ENCODE results near the gene TEX13C. TPM values are rescaled to one million over a fixed set of nuclear protein-coding genes. Genes with fewer than 3 reads are reported as not detected.

TEX13C gene
- total and polyA plus RNA-seq, 2 of the 13 experiments (the other 11 are each of a cell fraction or from before 2014, with no cell fraction given), result not detected

DNA sequence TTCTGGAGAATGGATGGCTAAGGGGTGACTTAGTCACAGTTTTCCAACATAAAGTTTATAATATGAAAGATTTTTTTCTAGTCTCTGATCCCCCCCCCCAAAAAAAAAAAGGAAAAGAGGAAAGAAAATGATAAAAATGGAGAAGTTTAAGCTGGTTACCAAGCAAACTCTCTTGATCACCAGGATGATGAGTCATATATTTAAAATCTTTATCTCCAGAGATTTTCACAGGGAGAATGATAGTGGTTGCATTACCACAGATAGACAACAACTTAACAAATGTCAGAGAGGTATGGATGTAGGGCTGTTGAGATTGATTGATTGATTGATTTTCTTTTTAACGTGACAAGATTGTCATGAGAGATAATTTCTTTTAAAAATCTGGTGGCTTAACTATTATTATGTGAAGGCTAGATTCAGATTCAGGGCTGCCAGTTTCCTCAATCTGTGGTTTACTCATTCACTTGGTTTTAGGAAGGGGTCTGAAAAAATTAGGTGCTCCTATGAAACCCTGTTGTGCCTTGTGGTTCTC is 13.3 kb upstream of the TEX13C start:
- no peaks in the 10 kb centered on the region for H4K20me1 ChIP-seq (ENCODE audit: insufficient read depth, low read length)
- no peak overlapping the region for H3K4me3 ChIP-seq (replicated peaks in 1 of 3; ENCODE audit: insufficient read depth in 1 of 3, low read depth in 2 of 3, low read length in 3 of 3)
- no peaks in the 10 kb centered on the region for H3K27me3 ChIP-seq (ENCODE audit: control insufficient read depth in 1 of 2, insufficient read depth in 2 of 2, low read length in 2 of 2)
- H3K27ac ChIP-seq (ENCODE audit: extremely low read length, insufficient read depth, low read length), result no peak overlapping the region
- BruUV-seq (replicated peaks), result no TSS peak
- ChIA-PET POLR2A (no interaction called here), CTCF (ENCODE audit: low intra/inter-chr PET ratio, low total read pairs) (no interaction called here)
- no peak overlapping the region for H2AFZ ChIP-seq (ENCODE audit: low read length)
- H3K79me2 ChIP-seq (ENCODE audit: insufficient read depth, low read length), result no peaks in the 10 kb centered on the region
- no peak overlapping the region for H3K4me2 ChIP-seq (ENCODE audit: low read depth, low read length)
- no peak for ATAC-seq
- no peaks in the 10 kb centered on the region for H3K4me1 ChIP-seq (ENCODE audit: insufficient read depth, low read length)
- H3K9me3 ChIP-seq (ENCODE audit: low read length), result no peaks in the 10 kb centered on the region
- FAIRE-seq, result no peak
- intact Hi-C loops (cut with micrococcal nuclease; ENCODE audit: unreplicated experiment), result no loop called here
- WGBS (ENCODE audit: low lambda C conversion rate), result 0% methylated on average over 1 of the region's 1 CpG
- DNase-seq (ENCODE audit: low spot score), result no peak
- H3K36me3 ChIP-seq (replicated peaks in 1 of 2; ENCODE audit: control insufficient read depth in 1 of 2, insufficient read depth in 2 of 2, low read length in 2 of 2), result no peaks in the 10 kb centered on the region
- no peak overlapping the region for H3K9ac ChIP-seq (ENCODE audit: insufficient read depth, low read depth, low read length)
- in situ Hi-C loops (cut with HindIII; ENCODE audit: extremely low pct_ligation_motif_present, low pct_unique_long_range_greater_than_20kb), result no loop called here
- TF ChIP-seq, protein P1, sequence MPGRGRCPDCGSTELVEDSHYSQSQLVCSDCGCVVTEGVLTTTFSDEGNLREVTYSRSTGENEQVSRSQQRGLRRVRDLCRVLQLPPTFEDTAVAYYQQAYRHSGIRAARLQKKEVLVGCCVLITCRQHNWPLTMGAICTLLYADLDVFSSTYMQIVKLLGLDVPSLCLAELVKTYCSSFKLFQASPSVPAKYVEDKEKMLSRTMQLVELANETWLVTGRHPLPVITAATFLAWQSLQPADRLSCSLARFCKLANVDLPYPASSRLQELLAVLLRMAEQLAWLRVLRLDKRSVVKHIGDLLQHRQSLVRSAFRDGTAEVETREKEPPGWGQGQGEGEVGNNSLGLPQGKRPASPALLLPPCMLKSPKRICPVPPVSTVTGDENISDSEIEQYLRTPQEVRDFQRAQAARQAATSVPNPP (CRISPR knock-in tag; IDR thresholded peaks at IDR 0.05), result no peak
- TF ChIP-seq, protein P2, sequence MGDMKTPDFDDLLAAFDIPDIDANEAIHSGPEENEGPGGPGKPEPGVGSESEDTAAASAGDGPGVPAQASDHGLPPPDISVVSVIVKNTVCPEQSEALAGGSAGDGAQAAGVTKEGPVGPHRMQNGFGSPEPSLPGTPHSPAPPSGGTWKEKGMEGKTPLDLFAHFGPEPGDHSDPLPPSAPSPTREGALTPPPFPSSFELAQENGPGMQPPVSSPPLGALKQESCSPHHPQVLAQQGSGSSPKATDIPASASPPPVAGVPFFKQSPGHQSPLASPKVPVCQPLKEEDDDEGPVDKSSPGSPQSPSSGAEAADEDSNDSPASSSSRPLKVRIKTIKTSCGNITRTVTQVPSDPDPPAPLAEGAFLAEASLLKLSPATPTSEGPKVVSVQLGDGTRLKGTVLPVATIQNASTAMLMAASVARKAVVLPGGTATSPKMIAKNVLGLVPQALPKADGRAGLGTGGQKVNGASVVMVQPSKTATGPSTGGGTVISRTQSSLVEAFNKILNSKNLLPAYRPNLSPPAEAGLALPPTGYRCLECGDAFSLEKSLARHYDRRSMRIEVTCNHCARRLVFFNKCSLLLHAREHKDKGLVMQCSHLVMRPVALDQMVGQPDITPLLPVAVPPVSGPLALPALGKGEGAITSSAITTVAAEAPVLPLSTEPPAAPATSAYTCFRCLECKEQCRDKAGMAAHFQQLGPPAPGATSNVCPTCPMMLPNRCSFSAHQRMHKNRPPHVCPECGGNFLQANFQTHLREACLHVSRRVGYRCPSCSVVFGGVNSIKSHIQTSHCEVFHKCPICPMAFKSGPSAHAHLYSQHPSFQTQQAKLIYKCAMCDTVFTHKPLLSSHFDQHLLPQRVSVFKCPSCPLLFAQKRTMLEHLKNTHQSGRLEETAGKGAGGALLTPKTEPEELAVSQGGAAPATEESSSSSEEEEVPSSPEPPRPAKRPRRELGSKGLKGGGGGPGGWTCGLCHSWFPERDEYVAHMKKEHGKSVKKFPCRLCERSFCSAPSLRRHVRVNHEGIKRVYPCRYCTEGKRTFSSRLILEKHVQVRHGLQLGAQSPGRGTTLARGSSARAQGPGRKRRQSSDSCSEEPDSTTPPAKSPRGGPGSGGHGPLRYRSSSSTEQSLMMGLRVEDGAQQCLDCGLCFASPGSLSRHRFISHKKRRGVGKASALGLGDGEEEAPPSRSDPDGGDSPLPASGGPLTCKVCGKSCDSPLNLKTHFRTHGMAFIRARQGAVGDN (CRISPR knock-in tag; IDR thresholded peaks at IDR 0.05), result no peak
- TF ChIP-seq ZNF160 (CRISPR knock-in tag; IDR thresholded peaks at IDR 0.05) (no peak), SP2 (CRISPR knock-in tag; IDR thresholded peaks at IDR 0.05) (no peak), PRPF4 (IDR thresholded peaks at IDR 0.05; ENCODE audit: low read depth, low read length, poor library complexity, severe bottlenecking) (no peak), WIZ (CRISPR knock-in tag; IDR thresholded peaks at IDR 0.05) (no peak), ZNF788 (CRISPR knock-in tag; IDR thresholded peaks at IDR 0.05; ENCODE audit: borderline replicate concordance) (no peak), ZNF879 (CRISPR knock-in tag; IDR thresholded peaks at IDR 0.05) (no peak), SP140L (CRISPR knock-in tag; IDR thresholded peaks at IDR 0.05; ENCODE audit: borderline replicate concordance) (no peak)
- TF ChIP-seq, protein P3, sequence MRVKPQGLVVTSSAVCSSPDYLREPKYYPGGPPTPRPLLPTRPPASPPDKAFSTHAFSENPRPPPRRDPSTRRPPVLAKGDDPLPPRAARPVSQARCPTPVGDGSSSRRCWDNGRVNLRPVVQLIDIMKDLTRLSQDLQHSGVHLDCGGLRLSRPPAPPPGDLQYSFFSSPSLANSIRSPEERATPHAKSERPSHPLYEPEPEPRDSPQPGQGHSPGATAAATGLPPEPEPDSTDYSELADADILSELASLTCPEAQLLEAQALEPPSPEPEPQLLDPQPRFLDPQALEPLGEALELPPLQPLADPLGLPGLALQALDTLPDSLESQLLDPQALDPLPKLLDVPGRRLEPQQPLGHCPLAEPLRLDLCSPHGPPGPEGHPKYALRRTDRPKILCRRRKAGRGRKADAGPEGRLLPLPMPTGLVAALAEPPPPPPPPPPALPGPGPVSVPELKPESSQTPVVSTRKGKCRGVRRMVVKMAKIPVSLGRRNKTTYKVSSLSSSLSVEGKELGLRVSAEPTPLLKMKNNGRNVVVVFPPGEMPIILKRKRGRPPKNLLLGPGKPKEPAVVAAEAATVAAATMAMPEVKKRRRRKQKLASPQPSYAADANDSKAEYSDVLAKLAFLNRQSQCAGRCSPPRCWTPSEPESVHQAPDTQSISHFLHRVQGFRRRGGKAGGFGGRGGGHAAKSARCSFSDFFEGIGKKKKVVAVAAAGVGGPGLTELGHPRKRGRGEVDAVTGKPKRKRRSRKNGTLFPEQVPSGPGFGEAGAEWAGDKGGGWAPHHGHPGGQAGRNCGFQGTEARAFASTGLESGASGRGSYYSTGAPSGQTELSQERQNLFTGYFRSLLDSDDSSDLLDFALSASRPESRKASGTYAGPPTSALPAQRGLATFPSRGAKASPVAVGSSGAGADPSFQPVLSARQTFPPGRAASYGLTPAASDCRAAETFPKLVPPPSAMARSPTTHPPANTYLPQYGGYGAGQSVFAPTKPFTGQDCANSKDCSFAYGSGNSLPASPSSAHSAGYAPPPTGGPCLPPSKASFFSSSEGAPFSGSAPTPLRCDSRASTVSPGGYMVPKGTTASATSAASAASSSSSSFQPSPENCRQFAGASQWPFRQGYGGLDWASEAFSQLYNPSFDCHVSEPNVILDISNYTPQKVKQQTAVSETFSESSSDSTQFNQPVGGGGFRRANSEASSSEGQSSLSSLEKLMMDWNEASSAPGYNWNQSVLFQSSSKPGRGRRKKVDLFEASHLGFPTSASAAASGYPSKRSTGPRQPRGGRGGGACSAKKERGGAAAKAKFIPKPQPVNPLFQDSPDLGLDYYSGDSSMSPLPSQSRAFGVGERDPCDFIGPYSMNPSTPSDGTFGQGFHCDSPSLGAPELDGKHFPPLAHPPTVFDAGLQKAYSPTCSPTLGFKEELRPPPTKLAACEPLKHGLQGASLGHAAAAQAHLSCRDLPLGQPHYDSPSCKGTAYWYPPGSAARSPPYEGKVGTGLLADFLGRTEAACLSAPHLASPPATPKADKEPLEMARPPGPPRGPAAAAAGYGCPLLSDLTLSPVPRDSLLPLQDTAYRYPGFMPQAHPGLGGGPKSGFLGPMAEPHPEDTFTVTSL (CRISPR knock-in tag; IDR thresholded peaks at IDR 0.05; ENCODE audit: borderline replicate concordance), result no peak

All from HepG2 (cell line).